ENCODE measurements around the gene GAD2.

DNA sequence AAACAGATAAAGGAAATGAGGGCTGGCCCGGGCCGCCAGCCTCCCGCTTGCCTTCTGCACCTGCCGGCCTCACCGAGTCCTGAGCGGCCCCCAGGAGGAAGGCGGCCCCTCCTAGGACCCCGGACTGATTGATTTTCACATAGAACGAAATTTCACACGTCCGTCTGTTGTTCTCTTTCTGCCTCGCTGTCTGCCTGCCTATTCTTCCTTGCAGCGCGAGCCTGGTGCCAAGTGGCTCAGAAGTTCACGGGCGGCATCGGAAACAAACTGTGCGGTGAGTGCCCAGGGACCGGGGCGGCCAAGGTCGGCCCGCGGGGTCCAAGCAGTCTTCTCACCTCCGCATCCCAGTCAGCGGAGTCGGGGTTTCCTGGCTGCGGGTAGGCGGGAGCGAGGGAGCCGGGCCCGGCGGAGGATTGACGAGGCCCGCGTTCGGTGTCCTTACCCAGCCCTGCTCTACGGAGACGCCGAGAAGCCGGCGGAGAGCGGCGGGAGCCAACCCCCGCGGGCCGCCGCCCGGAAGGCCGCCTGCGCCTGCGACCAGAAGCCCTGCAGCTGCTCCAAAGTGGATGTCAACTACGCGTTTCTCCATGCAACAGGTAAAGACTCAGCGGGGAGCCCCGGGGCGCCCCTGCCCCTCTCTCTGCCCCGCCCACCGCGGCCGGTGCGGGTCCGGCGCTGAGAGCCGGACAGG lies 967 bp downstream of the GAD2 start:
- TF ChIP-seq, protein P1, sequence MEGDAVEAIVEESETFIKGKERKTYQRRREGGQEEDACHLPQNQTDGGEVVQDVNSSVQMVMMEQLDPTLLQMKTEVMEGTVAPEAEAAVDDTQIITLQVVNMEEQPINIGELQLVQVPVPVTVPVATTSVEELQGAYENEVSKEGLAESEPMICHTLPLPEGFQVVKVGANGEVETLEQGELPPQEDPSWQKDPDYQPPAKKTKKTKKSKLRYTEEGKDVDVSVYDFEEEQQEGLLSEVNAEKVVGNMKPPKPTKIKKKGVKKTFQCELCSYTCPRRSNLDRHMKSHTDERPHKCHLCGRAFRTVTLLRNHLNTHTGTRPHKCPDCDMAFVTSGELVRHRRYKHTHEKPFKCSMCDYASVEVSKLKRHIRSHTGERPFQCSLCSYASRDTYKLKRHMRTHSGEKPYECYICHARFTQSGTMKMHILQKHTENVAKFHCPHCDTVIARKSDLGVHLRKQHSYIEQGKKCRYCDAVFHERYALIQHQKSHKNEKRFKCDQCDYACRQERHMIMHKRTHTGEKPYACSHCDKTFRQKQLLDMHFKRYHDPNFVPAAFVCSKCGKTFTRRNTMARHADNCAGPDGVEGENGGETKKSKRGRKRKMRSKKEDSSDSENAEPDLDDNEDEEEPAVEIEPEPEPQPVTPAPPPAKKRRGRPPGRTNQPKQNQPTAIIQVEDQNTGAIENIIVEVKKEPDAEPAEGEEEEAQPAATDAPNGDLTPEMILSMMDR (IDR thresholded peaks at IDR 0.05): no peak
- TF ChIP-seq POLR2AphosphoS5 (IDR thresholded peaks at IDR 0.05; ENCODE audit: low read depth, low read length): no peak
